ENCODE data around the gene ELOVL6. TPM values are rescaled to one million over a fixed set of nuclear protein-coding genes. Genes with fewer than 3 reads are reported as not detected.
"Not testable (repeated sequence)": the region's sequence is repeated elsewhere in the genome, so short reads cannot be mapped to it uniquely, and the experiment has no call there.

Gene ELOVL6
- total RNA-seq, 1 donor from 2014 or later = 51.6 TPM

DNA sequence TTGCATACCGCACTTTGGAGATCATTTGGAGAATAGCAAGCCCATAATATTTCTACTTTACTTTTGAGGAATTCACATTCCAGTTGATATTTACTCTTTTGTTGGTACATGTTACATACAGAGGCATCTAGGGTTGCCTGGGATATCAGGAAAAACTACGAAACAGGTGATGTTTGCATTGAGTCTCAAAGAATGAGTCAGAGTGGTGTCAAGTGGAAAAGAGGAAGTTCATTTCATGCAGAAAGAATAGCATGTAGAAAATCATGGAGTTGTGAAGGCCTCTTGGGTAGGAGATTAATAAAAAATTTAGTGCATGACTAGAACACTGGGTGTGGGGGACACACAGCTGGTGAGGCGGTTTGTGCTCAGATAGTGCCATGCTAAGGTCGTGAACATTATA lies 33.5 kb upstream of the ELOVL6 start:
- peaks cover 3% of the 10 kb centered on the region for H3K27me3 Mint-ChIP-seq
- TF ChIP-seq, protein P1, sequence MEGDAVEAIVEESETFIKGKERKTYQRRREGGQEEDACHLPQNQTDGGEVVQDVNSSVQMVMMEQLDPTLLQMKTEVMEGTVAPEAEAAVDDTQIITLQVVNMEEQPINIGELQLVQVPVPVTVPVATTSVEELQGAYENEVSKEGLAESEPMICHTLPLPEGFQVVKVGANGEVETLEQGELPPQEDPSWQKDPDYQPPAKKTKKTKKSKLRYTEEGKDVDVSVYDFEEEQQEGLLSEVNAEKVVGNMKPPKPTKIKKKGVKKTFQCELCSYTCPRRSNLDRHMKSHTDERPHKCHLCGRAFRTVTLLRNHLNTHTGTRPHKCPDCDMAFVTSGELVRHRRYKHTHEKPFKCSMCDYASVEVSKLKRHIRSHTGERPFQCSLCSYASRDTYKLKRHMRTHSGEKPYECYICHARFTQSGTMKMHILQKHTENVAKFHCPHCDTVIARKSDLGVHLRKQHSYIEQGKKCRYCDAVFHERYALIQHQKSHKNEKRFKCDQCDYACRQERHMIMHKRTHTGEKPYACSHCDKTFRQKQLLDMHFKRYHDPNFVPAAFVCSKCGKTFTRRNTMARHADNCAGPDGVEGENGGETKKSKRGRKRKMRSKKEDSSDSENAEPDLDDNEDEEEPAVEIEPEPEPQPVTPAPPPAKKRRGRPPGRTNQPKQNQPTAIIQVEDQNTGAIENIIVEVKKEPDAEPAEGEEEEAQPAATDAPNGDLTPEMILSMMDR (conservative IDR thresholded peaks at IDR 0.05) = no peak

DNA sequence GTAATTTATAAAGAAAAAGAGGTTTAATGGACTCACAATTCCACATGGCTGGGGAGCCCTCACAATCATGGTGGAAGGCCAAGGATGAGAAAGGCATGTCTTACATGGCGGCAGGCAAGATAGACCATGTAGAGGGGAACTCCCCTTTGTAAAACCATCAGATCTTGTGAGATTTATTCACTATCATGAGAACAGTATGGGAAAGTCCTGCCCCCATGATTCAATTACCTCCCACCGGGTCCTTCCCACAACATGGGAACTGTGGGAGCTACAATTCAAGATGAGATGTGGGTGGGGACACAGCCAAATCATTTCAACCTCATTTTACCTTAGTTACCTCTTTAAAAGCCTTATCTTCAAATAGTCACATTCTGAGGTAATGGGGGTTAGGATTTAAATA lies 30.9 kb upstream of the ELOVL6 start:
- TF ChIP-seq, protein P1 (conservative IDR thresholded peaks at IDR 0.05) = no peak
- no peaks in the 10 kb centered on the region for H3K9me3 Mint-ChIP-seq
- no peaks in the 10 kb centered on the region for H3K4me1 Mint-ChIP-seq (ENCODE audit: unreplicated experiment)
- no peak overlapping the region for H3K4me3 Mint-ChIP-seq
- DNase-seq (ENCODE audit: extremely low spot score, unreplicated experiment) = no peak
- H3K27ac Mint-ChIP-seq = no peak overlapping the region
- H3K27me3 Mint-ChIP-seq = peaks cover 3% of the 10 kb centered on the region
- H3K36me3 Mint-ChIP-seq = no peaks in the 10 kb centered on the region

More for the DNA sequence above, 33.5 kb upstream of the ELOVL6 start:
- Mint-ChIP-seq H3K4me1 (ENCODE audit: unreplicated experiment) (no peaks in the 10 kb centered on the region), H3K36me3 (no peaks in the 10 kb centered on the region), H3K4me3 (no peak overlapping the region), H3K27ac (no peak overlapping the region), H3K9me3 (no peaks in the 10 kb centered on the region)
- DNase-seq (ENCODE audit: extremely low spot score, unreplicated experiment) = no peak

DNA sequence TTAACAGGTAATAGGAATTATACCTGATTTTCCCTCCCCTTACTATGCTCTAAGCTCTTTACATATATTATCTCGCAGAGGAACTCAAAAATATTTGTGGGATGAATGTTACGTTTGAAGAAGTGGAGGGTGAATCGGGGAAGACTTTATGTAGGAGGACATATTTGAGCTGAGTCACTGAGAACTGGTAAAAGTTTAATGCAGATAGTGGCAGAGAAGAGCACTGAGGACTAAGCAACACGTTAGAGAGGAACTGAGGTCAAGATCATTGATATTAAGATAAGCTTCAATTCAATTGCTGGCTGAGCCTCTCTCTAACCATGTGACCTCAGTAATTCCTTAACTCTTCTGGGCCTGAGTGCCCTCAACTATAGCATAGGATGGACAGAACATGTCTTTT lies 26.4 kb upstream of the ELOVL6 start:
- TF ChIP-seq, protein P1 (conservative IDR thresholded peaks at IDR 0.05) = no peak
- Mint-ChIP-seq H3K9me3 (no peaks in the 10 kb centered on the region), H3K4me3 (no peak overlapping the region), H3K36me3 (no peaks in the 10 kb centered on the region), H3K27me3 (no peaks in the 10 kb centered on the region), H3K27ac (no peak overlapping the region), H3K4me1 (ENCODE audit: unreplicated experiment) (no peaks in the 10 kb centered on the region)
- no peak for DNase-seq (ENCODE audit: extremely low spot score, unreplicated experiment)

DNA sequence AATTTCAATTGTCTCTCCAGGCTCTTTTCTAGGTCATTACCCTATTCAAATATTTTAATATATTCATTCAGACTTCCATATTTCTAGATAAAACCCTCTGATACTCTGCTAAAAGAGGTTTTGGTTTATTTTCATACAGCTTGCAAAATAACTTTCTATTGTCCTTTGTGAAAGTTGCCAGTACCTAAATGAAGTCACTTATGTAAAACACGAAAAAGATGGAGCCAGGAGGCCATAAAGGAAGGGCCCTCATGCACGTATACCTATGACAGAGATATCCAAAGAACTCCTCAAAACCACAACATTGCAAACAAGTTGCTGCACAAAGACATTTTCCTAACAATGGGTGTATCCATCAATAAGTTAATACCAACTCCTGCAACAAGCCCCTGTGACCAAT lies 25.7 kb upstream of the ELOVL6 start:
- Mint-ChIP-seq H3K4me3 (no peak overlapping the region), H3K36me3 (no peaks in the 10 kb centered on the region), H3K27me3 (no peaks in the 10 kb centered on the region), H3K4me1 (ENCODE audit: unreplicated experiment) (no peaks in the 10 kb centered on the region), H3K27ac (no peak overlapping the region), H3K9me3 (no peaks in the 10 kb centered on the region)
- no peak for DNase-seq (ENCODE audit: extremely low spot score, unreplicated experiment)
- TF ChIP-seq, protein P1 (conservative IDR thresholded peaks at IDR 0.05) = no peak

DNA sequence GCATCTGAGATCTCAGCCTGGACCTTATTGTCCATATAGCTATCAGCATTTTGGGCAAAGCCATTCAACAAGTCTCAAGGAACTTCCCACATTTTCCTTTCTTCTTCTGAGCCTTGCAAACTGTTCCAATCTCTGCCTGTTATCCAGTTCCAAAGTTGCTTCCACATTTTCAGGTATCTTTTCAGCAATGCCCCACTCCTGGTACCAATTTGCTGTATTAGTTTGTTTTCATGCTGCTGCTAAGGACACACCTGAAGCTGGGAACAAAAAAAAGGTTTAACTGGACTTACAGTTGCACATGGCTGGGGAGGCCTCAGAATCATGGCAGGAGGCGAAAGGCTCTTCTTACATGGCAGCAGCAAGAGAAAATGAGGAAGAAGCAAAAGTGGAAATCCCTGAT lies 20.5 kb upstream of the ELOVL6 start:
- not testable (repeated sequence) for H3K4me3 Mint-ChIP-seq; H3K4me1 Mint-ChIP-seq (ENCODE audit: unreplicated experiment); H3K27ac Mint-ChIP-seq; DNase-seq (ENCODE audit: extremely low spot score, unreplicated experiment); H3K27me3 Mint-ChIP-seq; H3K9me3 Mint-ChIP-seq; H3K36me3 Mint-ChIP-seq

DNA sequence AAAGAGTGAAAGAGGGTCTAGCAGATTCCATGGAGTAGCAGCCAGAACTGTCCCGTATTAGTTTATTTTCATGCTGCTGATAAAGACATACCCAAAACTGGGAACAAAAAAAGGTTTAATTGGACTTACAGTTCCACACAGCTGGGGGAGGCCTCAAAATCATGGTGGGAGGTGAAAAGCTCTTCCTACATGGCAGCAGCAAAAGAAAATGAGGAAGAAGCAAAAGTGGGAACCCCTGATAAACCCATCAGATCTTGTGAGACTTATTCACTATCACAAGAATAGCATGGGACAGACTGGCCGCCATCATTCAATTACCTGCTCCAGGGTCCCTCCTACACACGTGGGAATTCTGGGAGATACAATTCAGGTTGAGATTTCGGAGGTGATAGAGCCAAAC lies 18.8 kb upstream of the ELOVL6 start:
- H3K36me3 Mint-ChIP-seq; H3K27ac Mint-ChIP-seq; H3K27me3 Mint-ChIP-seq; H3K9me3 Mint-ChIP-seq; H3K4me1 Mint-ChIP-seq (ENCODE audit: unreplicated experiment); DNase-seq (ENCODE audit: extremely low spot score, unreplicated experiment); H3K4me3 Mint-ChIP-seq: not testable (repeated sequence)

DNA sequence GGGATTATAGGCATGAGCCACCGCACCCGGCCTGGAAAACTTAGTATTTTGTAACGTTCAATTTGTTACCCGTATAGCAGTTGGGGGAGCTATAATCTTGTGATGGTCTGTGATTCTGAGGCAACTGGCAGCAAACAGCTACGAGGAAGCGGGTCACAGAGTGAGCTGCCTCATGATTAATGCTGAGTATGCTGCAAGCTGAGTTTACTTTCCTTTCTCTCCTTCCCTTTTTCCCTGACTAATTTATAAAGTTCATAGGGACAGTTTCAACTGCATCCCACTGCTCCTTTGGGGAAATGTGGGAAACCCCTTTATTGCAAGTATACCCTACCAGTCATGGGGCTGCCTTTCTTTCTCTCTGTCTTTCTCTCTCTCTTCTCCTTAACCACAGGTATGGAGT lies 17.7 kb upstream of the ELOVL6 start:
- TF ChIP-seq, protein P1 (conservative IDR thresholded peaks at IDR 0.05) = no peak
- Mint-ChIP-seq H3K27me3 (no peaks in the 10 kb centered on the region), H3K4me3 (no peak overlapping the region), H3K36me3 (no peaks in the 10 kb centered on the region), H3K9me3 (no peaks in the 10 kb centered on the region), H3K4me1 (ENCODE audit: unreplicated experiment) (no peaks in the 10 kb centered on the region), H3K27ac (no peak overlapping the region)
- DNase-seq (ENCODE audit: extremely low spot score, unreplicated experiment) = no peak

Measured in type B pancreatic cell (in vitro differentiated cells).